ENCODE measurements around the gene DCAF15.
"Not testable (repeated sequence)": the region's sequence is repeated elsewhere in the genome, so short reads cannot be mapped to it uniquely, and the experiment has no call there.

Gene DCAF15

DNA sequence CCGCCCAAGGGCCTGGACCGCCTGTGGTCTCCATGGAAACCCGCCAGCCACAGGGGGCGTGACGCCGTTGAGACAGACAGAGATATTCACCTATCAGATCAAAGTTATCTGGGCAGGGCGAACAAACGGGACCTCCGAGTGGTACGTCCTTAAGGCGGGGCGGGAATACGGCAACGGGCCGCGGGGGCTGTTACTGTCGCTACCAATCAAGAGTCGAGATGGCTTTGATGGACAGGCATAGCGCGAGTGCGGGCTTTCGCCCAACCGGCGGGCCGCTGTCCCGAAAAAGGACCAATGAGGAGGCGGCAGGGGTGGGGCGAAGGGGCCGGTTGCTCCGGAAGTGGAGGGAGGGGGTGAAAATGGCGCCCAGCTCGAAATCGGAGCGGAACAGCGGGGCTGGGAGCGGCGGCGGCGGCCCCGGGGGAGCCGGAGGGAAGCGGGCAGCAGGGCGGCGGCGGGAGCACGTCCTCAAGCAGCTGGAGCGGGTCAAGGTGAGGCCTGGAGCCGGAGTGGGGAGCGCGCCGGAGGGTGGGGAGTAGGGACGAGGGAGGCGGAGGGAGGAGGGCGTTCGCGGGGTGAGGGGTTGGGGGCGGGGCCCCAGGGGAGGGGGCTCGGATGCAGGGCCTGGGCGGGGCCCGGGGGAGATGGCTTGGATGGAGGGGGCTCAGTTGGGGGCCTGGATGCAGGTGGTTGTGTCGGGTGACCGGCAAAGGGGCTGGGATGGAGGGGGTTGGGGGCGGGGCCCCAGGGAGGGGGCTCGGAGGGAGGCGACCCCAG lies at the start of gene DCAF15:
Gene DCAF15, plus strand, starts transcription at position 356 of the 777 bp plus-strand sequence. Its CDS starts 4 bp downstream, at position 360.
- in situ Hi-C loops (cut with HindIII; ENCODE audit: low sequenced_read_pairs): loop anchor here (5.0 kb wide), 1 partner anchor 65 kb away; no protein-coding TSS in a partner anchor

DNA sequence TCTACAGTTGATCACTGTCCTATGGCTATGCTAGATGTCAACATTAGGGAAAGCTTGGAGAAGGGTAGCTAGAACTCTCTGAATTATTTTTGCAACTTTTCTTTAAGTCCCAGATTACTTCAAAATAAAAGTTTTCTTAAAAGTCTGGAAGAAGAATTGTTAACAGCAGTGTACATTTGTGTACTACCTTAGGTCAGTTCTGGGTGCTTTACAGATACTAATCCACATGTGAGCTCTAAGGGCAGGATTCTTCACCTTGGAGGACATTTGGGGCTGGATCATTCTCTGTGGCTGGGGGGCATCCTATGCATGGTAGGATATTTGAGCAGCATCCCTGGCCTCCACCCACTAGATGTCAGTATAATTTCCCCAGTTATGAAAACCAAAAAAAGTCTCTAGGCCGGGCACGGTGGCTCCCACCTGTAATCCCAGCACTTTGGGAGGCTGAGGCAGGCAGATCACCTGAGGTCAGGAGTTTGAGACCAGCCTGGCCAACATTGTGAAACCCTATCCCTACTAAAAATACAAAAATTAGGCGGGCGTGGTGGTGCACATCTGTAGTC lies 49.2 kb upstream of the DCAF15 start:
- in situ Hi-C loops (cut with HindIII; ENCODE audit: low sequenced_read_pairs): no loop called here

GRCh38 chr19:13905634-13906520 lies 46.4 kb upstream of the DCAF15 start, which contains the start of the genes BRME1 and CC2D1A:
Gene BRME1 (minus strand): TSS chr19:13906117. CDS start chr19:13904892, 1,225 bp downstream.
Gene CC2D1A (plus strand): TSS chr19:13906201. CDS start chr19:13906442, 241 bp downstream.
- in situ Hi-C loops (cut with HindIII; ENCODE audit: low sequenced_read_pairs): no loop called here

GRCh38 chr19:13906521-13906904 lies 45.8 kb upstream of the DCAF15 start:
- in situ Hi-C loops (cut with HindIII; ENCODE audit: low sequenced_read_pairs): no loop called here

- in situ Hi-C loops (cut with HindIII; ENCODE audit: low sequenced_read_pairs): no loop called here
Observed at GRCh38 chr19:13906910-13907309, 45.4 kb upstream of the DCAF15 start.

GRCh38 chr19:13908674-13909073 lies 43.6 kb upstream of the DCAF15 start:
- in situ Hi-C loops (cut with HindIII; ENCODE audit: low sequenced_read_pairs): no loop called here

- in situ Hi-C loops (cut with HindIII; ENCODE audit: low sequenced_read_pairs): no loop called here
Observed at GRCh38 chr19:13909430-13909829, 42.9 kb upstream of the DCAF15 start.

GRCh38 chr19:13913352-13913751 lies 39.0 kb upstream of the DCAF15 start:
- in situ Hi-C loops (cut with HindIII; ENCODE audit: low sequenced_read_pairs): no loop called here

GRCh38 chr19:13914777-13915176 lies 37.5 kb upstream of the DCAF15 start:
- in situ Hi-C loops (cut with HindIII; ENCODE audit: low sequenced_read_pairs): no loop called here

GRCh38 chr19:13917888-13918406 lies 34.4 kb upstream of the DCAF15 start:
- in situ Hi-C loops (cut with HindIII; ENCODE audit: low sequenced_read_pairs): no loop called here

DNA sequence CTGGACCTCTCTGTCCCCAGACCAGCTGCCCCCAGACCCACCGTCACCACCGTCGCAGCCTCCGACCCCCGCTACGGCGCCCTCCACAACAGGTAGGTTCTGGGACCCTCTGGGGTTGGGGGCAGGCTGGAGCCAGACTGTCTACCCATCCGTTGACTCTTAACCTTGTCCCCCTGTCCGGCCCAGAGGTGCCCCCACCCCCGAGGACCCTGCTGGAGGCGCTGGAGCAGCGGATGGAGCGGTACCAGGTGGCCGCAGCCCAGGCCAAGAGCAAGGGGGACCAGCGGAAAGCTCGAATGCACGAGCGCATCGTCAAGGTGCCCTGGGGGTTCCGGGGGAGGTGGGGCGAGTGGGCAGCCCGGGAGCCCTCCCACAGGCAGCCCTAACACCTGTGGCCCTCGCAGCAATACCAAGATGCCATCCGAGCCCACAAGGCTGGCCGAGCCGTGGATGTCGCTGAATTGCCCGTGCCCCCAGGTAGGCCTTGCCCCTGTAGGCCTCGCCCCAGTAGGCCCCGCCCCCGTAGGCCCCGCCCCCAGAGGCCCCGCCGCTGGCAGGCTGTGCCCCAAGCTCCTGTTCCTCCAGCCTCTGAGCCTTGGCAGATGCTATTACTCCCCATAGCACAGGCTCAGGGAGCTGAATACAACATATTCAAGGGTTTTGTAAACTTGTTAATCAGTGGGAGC lies 33.4 kb upstream of the DCAF15 start:
- in situ Hi-C loops (cut with HindIII; ENCODE audit: low sequenced_read_pairs): no loop called here

GRCh38 chr19:13920524-13920923 lies 31.8 kb upstream of the DCAF15 start:
- in situ Hi-C loops (cut with HindIII; ENCODE audit: low sequenced_read_pairs): no loop called here

GRCh38 chr19:13920940-13921747 lies 31.2 kb upstream of the DCAF15 start:
- in situ Hi-C loops (cut with HindIII; ENCODE audit: low sequenced_read_pairs): no loop called here

DNA sequence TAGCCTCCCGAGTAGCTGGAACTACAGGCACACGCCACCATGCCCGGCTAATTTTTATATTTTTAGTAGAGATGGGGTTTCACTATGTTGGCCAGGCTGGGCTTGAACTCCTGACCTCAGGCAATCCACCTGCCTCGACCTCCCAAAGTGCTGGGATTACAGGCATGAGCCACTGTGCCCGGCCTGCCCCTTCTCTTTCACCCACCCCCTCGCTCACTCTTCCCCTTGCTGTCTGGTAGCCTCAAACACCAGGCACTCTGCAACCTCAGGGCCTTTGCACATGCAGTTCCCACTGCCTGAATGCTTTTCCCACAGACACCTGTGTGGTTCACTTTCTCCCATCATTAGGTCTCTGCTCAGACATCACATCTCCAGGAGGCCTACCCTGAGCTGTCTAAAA lies 30.2 kb upstream of the DCAF15 start:
- in situ Hi-C loops (cut with HindIII; ENCODE audit: low sequenced_read_pairs): not testable (repeated sequence)

DNA sequence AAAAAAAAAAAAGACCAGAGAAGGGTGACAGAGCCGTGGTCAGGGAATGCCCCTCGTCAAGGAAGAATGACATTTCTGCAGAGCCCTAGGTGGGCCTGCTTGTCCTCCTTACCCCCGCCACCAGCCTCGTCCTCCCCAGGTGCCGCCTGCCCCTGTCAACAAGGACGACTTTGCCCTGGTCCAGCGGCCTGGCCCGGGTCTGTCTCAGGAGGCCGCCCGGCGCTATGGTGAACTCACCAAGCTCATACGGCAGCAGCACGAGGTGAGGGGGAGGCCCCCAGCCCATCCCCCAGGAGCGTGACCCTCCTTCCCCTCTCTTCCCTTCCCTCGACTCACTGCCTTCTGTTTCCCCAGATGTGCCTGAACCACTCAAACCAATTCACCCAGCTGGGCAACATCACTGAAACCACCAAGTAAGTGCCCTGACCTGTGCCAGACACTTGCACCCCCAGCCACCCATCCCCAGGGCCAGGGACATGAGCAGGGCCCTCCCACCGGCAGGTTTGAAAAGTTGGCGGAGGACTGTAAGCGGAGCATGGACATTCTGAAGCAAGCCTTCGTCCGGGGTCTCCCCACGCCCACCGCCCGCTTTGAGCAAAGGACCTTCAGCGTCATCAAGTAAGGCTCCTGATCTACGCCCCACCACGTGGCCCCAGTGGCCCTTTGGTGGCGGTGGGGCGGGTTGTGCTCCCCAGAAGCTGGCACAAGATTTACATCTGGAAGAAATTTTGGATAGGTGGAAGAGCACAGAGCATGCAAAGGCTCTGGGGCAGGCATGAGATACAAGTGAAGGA lies 28.9 kb upstream of the DCAF15 start:
- in situ Hi-C loops (cut with HindIII; ENCODE audit: low sequenced_read_pairs): no loop called here

DNA sequence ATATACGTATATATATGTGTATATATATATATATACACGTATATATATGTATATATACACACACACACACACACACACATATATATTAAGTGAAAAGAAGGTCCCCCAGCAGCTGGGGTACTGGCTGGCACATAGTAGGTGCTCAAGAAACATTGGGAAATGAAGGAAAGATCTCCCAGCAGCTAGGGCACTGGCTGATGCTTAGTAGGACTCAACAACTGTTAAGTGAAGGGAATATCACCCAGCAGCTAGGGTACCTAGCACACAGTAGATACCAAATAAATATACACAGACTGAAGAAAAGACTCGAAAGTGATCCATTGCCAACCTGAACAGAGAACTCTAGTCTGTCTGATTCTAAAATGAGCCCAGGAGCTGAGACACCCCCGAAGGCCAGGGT lies 26.3 kb upstream of the DCAF15 start:
- in situ Hi-C loops (cut with HindIII; ENCODE audit: low sequenced_read_pairs): loop anchor here (5.0 kb wide), 1 partner anchor 39 kb away; no protein-coding TSS in a partner anchor

DNA sequence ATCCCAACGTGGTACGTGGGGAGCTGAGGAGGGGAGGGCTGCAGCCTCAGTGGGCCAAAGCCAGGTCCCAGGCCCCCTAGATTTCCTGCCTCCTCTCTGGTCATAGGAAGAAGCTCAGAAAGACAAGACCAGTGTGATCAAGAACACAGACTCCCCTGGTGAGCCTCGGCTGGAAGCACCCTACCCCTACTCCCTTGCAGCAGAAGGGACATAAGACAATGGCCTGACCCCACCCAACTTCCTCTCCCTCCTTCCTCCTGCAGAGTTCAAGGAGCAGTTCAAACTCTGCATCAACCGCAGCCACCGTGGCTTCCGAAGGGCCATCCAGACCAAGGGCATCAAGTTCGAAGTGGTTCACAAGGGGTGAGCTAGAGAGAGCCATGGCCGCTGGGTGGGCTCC lies 25.6 kb upstream of the DCAF15 start:
- in situ Hi-C loops (cut with HindIII; ENCODE audit: low sequenced_read_pairs): loop anchor here (5.0 kb wide), 1 partner anchor 39 kb away; no protein-coding TSS in a partner anchor

GRCh38 chr19:13929340-13929739 lies 23.0 kb upstream of the DCAF15 start:
- in situ Hi-C loops (cut with HindIII; ENCODE audit: low sequenced_read_pairs): loop anchor here (5.0 kb wide), 1 partner anchor 42 kb away; no protein-coding TSS in a partner anchor

GRCh38 chr19:13929956-13930355 lies 22.4 kb upstream of the DCAF15 start:
- in situ Hi-C loops (cut with HindIII; ENCODE audit: low sequenced_read_pairs): loop anchor here (5.0 kb wide), 1 partner anchor 43 kb away; no protein-coding TSS in a partner anchor

Measured in endothelial cell of hepatic sinusoid (primary cell).